Thyroid gland (tissue), 4 donors: ENCODE results near the gene MAP1B.

Experiments used
- CTCF ChIP-seq, 6 experiments: fragments of 200-600 bp in 3 of 6; fragments of 450-650 bp in 3 of 6; sonication (generic) in 3 of 6; IDR thresholded peaks; one replicate each; pipeline ENCODE4 v1.5.1; 2016 to 2019; ENCODE audit warnings: antibody characterized with exemption in 6 of 6, mild to moderate bottlenecking in 2 of 6, inconsistent platforms in 1 of 6, moderate library complexity in 1 of 6
- POLR2A ChIP-seq, 2 donors: fragments of 450-650 bp; IDR thresholded peaks; one replicate each; pipeline ENCODE4 v1.6.1; 2017; ENCODE audit warnings: antibody characterized with exemption in 2 of 2, mild to moderate bottlenecking in 2 of 2, moderate library complexity in 1 of 2

DNA sequence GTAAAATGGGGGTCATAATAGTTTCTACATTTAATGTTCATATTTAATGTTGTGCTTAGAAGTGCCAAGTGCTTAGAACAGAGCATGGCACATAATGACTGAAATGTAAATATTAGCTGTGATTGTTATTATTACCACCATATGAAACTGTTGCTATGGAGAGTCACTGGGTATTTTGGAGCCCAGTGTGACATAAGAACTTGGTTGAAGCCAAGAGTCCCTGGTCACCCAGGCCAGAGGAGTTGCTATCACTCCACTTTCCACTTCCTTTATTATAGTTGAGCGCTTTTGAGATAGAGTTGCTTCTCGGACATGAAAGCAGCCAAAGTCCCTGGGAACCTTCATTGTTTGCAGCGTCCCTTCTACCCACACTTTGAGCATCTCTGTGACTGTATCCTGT, 77.1 kb downstream of the MAP1B start:
- TF ChIP-seq CTCF (IDR thresholded peaks at IDR 0.05) = no peak
- no peak for TF ChIP-seq POLR2A (IDR thresholded peaks at IDR 0.05)
